OCI-LY7 (cell line): Measurements from ENCODE around the gene DIRAS1. TPM values are rescaled to one million over a fixed set of nuclear protein-coding genes. Genes with fewer than 3 reads are reported as not detected.
A peak's percentile ranks its signal among the peaks of the same experiment; 100 is the strongest.

Experiments
- BruUV-seq: library from RNA; stranded (reverse); fragments of 400-500 nt; replicated peaks from 2 replicates; lab custom pipeline; 2021; lab: Mats Ljungman, UMichigan
- CTCF ChIA-PET: fragments of 300-600 bp; sonication (Branson Sonifier 250); formaldehyde crosslinking; loops from one replicate; lab custom pipeline; 2022; ENCODE audit warnings: antibody characterized with exemption; ENCODE audit not compliant: unreplicated experiment; lab: Charles Lee
- POLR2A ChIA-PET: fragments of 300-600 bp; sonication (Branson Sonifier 250); formaldehyde crosslinking; loops from one replicate; lab custom pipeline; 2022; ENCODE audit warnings: antibody characterized with exemption; lab: Charles Lee
- DNase-seq: peaks from one replicate; pipeline ENCODE4 v3.0.0-alpha.2; 2015; ENCODE audit warnings: low spot score
- H2AFZ ChIP-seq: fragments of 200-600 bp; sonication (generic), shearing (Covaris generic); 2 replicates; pipeline ENCODE4 v1.6.1; 2014; ENCODE audit warnings: mild to moderate bottlenecking, antibody characterized with exemption, low read length, moderate library complexity
- H3K27ac ChIP-seq: fragments of 200-600 bp; sonication (generic); 2 replicates; pipeline ENCODE4 v1.5.1; 2014; ENCODE audit warnings: mixed run types, low read depth, mild to moderate bottlenecking, moderate library complexity, low read length, inconsistent platforms; ENCODE audit not compliant: poor library complexity, severe bottlenecking
- H3K36me3 ChIP-seq: fragments of 200-600 bp; sonication (generic); 2 replicates; pipeline ENCODE4 v1.6.1; 2014; ENCODE audit warnings: mild to moderate bottlenecking, antibody characterized with exemption, low read length, moderate library complexity, mixed read lengths; ENCODE audit not compliant: insufficient read depth
- H3K4me1 ChIP-seq: fragments of 200-600 bp; sonication (generic); 2 replicates; pipeline ENCODE4 v1.5.1; 2014; ENCODE audit warnings: mild to moderate bottlenecking, low read length; ENCODE audit not compliant: insufficient read depth, poor library complexity, severe bottlenecking
- H3K4me2 ChIP-seq: fragments of 200-600 bp; sonication (generic); 2 replicates; pipeline ENCODE4 v1.6.1; 2014; ENCODE audit warnings: mild to moderate bottlenecking, low read length
- H3K4me3 ChIP-seq: fragments of 200-600 bp; sonication (generic); 2 replicates; pipeline ENCODE4 v1.5.1; 2014; ENCODE audit warnings: mild to moderate bottlenecking, low read depth, low read length; ENCODE audit not compliant: poor library complexity, severe bottlenecking
- H3K79me2 ChIP-seq: fragments of 200-600 bp; sonication (generic); 2 replicates; pipeline ENCODE4 v1.6.1; 2016; ENCODE audit warnings: low read depth, mild to moderate bottlenecking, low read length, moderate library complexity, mixed read lengths; ENCODE audit not compliant: insufficient read depth
- H3K9me2 ChIP-seq: fragments of 200-600 bp; sonication (generic); 2 replicates; pipeline ENCODE4 v1.6.1; 2016; ENCODE audit warnings: mild to moderate bottlenecking, low read length, mixed read lengths; ENCODE audit not compliant: insufficient read depth
- H3K9me3 ChIP-seq: fragments of 200-600 bp; sonication (generic); 2 replicates; pipeline ENCODE4 v1.6.1; 2014; ENCODE audit warnings: mild to moderate bottlenecking, mixed run types, low read length, mixed read lengths
- H4K20me1 ChIP-seq: fragments of 200-600 bp; sonication (generic); 2 replicates; pipeline ENCODE4 v1.6.1; 2014; ENCODE audit warnings: mild to moderate bottlenecking, antibody characterized with exemption, low read length, moderate library complexity, mixed read lengths; ENCODE audit not compliant: insufficient read depth
- CTCF ChIP-seq: fragments of 200-600 bp; sonication (generic); conservative IDR thresholded peaks from 2 replicates; pipeline ENCODE4 v1.5.1; 2014; ENCODE audit warnings: mild to moderate bottlenecking, antibody characterized with exemption, low read length, moderate library complexity, mixed read lengths
- EZH2phosphoT487 ChIP-seq: fragments of 200-600 bp; sonication (generic); IDR thresholded peaks from 2 replicates; pipeline ENCODE4 v1.6.1; 2018; ENCODE audit warnings: low read depth, borderline replicate concordance, mild to moderate bottlenecking, mixed run types, antibody characterized with exemption, low read length, moderate library complexity, mixed read lengths
- intact Hi-C: fragments of 100-400 bp; cut with micrococcal nuclease; formaldehyde crosslinking; loops from one replicate; pipeline ENCODE4 v1.10.0; 2022; ENCODE audit not compliant: unreplicated experiment
- total RNA-seq, 2 experiments: library from RNA; depleted of rRNA in 1 of 2; stranded (reverse); fragments of >200 nt in 1 of 2; shearing (Covaris generic) in 1 of 2; gene quantifications; 2 replicates each; pipeline ENCODE4 v1.2.3, GENCODE V29; 2014 to 2022

The DIRAS1 gene
- total RNA-seq, 2 experiments from 2014 or later, result not detected

- intact Hi-C loops, result no loop called here
- Histone ChIP-seq H3K4me2 (no peak overlapping the region), H4K20me1 (no peaks in the 10 kb centered on the region), H3K4me3 (no peak overlapping the region), H3K9me3 (no peaks in the 10 kb centered on the region), H3K36me3 (peaks cover 69% of the 10 kb centered on the region), H2AFZ (no peak overlapping the region), H3K79me2 (no peaks in the 10 kb centered on the region), H3K9me2 (no peaks in the 10 kb centered on the region), H3K4me1 (no peaks in the 10 kb centered on the region), H3K27ac (no peak overlapping the region)
- no TSS peak for BruUV-seq
- TF ChIP-seq EZH2phosphoT487 (no peak), CTCF (no peak)
- CTCF ChIA-PET, result no interaction called here
- POLR2A ChIA-PET, result no interaction called here
- no peak for DNase-seq
These were observed 34.2 kb upstream of the DIRAS1 start for GRCh38 chr19:2755448-2755705.

- H3K36me3 ChIP-seq, result peaks cover 68% of the 10 kb centered on the region
- no peak overlapping the region for H2AFZ ChIP-seq
- TSS peak; percentile 46 for BruUV-seq
- ChIA-PET POLR2A (no interaction called here), CTCF (no interaction called here)
- intact Hi-C loops, result no loop called here
- no peak overlapping the region for H3K4me3 ChIP-seq
- DNase-seq, result no peak
- no peak overlapping the region for H3K27ac ChIP-seq
- no peak for TF ChIP-seq EZH2phosphoT487
- TF ChIP-seq CTCF, result no peak
- no peaks in the 10 kb centered on the region for H3K9me3 ChIP-seq
- H3K79me2 ChIP-seq, result no peaks in the 10 kb centered on the region
- H3K4me1 ChIP-seq, result no peaks in the 10 kb centered on the region
- no peak overlapping the region for H3K4me2 ChIP-seq
- H4K20me1 ChIP-seq, result no peaks in the 10 kb centered on the region
- H3K9me2 ChIP-seq, result no peaks in the 10 kb centered on the region
These were observed 33.7 kb upstream of the DIRAS1 start for GRCh38 chr19:2754659-2755447.

- H3K4me1 ChIP-seq, result peaks cover 15% of the 10 kb centered on the region
- intact Hi-C loops, result no loop called here
These were observed 30.3 kb upstream of the DIRAS1 start for GRCh38 chr19:2751438-2751830.

More at GRCh38 chr19:2751438-2751830, 30.3 kb upstream of the DIRAS1 start:
- Histone ChIP-seq H3K36me3 (peaks cover 38% of the 10 kb centered on the region), H3K79me2 (no peaks in the 10 kb centered on the region), H3K4me2 (no peak overlapping the region), H3K9me3 (no peaks in the 10 kb centered on the region), H2AFZ (no peak overlapping the region), H3K4me3 (no peak overlapping the region), H3K27ac (no peak overlapping the region), H3K9me2 (no peaks in the 10 kb centered on the region), H4K20me1 (no peaks in the 10 kb centered on the region)
- BruUV-seq, result no TSS peak
- TF ChIP-seq CTCF, result no peak
- TF ChIP-seq EZH2phosphoT487, result no peak
- DNase-seq, result no peak
- POLR2A ChIA-PET, result no interaction called here
- CTCF ChIA-PET, result no interaction called here
